ENCODE measurements around the gene CIDEA.

DNA sequence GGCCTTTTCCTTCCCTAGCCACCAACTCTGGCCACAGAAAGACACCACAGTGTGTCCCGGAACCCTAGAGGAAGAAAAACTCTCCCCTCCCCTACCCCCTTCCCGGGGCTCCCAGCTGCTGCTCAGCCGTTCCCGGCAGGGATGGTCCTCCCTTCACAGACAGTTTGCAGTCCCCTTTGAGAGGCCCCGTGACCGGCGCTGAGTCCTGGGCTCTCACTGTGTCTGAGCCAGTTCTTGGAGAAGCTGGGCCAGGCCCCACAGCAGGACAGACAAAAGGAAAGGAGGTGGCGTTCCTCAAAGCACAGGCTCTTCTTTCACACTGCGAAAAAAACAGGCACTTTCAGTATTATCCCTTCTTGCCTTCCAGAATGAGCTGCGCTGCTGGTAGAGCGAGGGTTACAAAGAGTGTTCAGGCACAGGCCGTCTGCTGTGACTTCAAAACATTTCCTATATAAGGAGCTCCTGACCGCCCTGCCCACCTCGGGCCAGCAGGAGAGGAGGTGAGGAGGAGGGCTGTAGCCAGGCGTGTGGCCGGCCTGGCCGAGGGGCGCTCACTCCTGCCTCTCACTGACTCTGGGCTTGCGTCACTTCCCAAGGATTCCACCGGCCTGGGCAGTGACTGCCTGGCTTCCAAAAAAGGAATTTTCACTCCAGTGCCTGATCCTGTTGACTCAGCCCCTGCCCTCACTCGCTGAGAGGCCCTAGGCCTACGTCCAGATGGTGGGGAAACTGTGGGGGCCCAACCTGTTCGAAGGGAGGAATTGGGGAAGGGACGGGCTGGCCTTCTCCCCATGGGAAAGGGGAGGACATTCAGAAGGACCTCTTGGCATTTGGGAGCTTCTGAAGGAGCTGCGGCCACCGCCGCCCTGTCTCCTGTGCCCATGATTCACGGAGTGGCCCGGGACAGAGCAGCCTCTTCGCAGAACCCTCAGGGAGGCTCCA lies 24.9 kb downstream of the CIDEA start:
- TF ChIP-seq EZH2 (IDR thresholded peaks at IDR 0.05; ENCODE audit: insufficient read depth, poor library complexity, severe bottlenecking) (no peak), EZH2phosphoT487 (IDR thresholded peaks at IDR 0.05; ENCODE audit: insufficient read depth, low read depth) (no peak)

Data from GM23248 (cell line).